ENCODE data around the gene KLHL40.

The KLHL40 gene

GRCh38 chr3:42685363-42685881 is at the start of gene KLHL40:
KLHL40 (plus strand) TSS chr3:42685537; CDS start chr3:42685619, 82 bp downstream.
- no peak for DNase-seq (ENCODE audit: low read depth)
- H3K4me3 ChIP-seq (ENCODE audit: low read depth, low read length), result peak within 1 kb of the TSS; percentile 27

GRCh38 chr3:42637001-42637400 is 48.3 kb upstream of the KLHL40 start:
- DNase-seq (ENCODE audit: low read depth), result no peak
- H3K4me3 ChIP-seq (ENCODE audit: low read depth, low read length), result no peak overlapping the region

- H3K4me3 ChIP-seq (ENCODE audit: low read depth, low read length), result no peak overlapping the region
- no peak for DNase-seq (ENCODE audit: low read depth)
Observed at GRCh38 chr3:42638339-42638842, 46.9 kb upstream of the KLHL40 start.

GRCh38 chr3:42639192-42639591 is 46.1 kb upstream of the KLHL40 start:
- DNase-seq (ENCODE audit: low read depth), result no peak
- no peak overlapping the region for H3K4me3 ChIP-seq (ENCODE audit: low read depth, low read length)

GRCh38 chr3:42640129-42640528 is 45.2 kb upstream of the KLHL40 start:
- no peak overlapping the region for H3K4me3 ChIP-seq (ENCODE audit: low read depth, low read length)
- DNase-seq (ENCODE audit: low read depth), result no peak

GRCh38 chr3:42640771-42641370 is 44.5 kb upstream of the KLHL40 start:
- H3K4me3 ChIP-seq (ENCODE audit: low read depth, low read length), result no peak overlapping the region
- no peak for DNase-seq (ENCODE audit: low read depth)

- no peak overlapping the region for H3K4me3 ChIP-seq (ENCODE audit: low read depth, low read length)
- no peak for DNase-seq (ENCODE audit: low read depth)
Observed at GRCh38 chr3:42647821-42648459, 37.4 kb upstream of the KLHL40 start.

GRCh38 chr3:42649006-42649405 is 36.3 kb upstream of the KLHL40 start:
- no peak for DNase-seq (ENCODE audit: low read depth)
- H3K4me3 ChIP-seq (ENCODE audit: low read depth, low read length), result no peak overlapping the region

- H3K4me3 ChIP-seq (ENCODE audit: low read depth, low read length), result no peak overlapping the region
- no peak for DNase-seq (ENCODE audit: low read depth)
Observed at GRCh38 chr3:42649783-42650182, 35.6 kb upstream of the KLHL40 start.

GRCh38 chr3:42651248-42652091 is 33.9 kb upstream of the KLHL40 start:
- H3K4me3 ChIP-seq (ENCODE audit: low read depth, low read length), result no peak overlapping the region

GRCh38 chr3:42652251-42652610 is 33.1 kb upstream of the KLHL40 start:
- no peak for DNase-seq (ENCODE audit: low read depth)
- peak overlapping the region; percentile 90 for H3K4me3 ChIP-seq (ENCODE audit: low read depth, low read length)

More at GRCh38 chr3:42651248-42652091, 33.9 kb upstream of the KLHL40 start:
- DNase-seq (ENCODE audit: low read depth), result no peak

- DNase-seq (ENCODE audit: low read depth), result no peak
- peak overlapping the region; percentile 90 for H3K4me3 ChIP-seq (ENCODE audit: low read depth, low read length)
Observed at GRCh38 chr3:42652611-42653302, 32.6 kb upstream of the KLHL40 start.

- no peak for DNase-seq (ENCODE audit: low read depth)
- peak overlapping the region; percentile 90 for H3K4me3 ChIP-seq (ENCODE audit: low read depth, low read length)
Observed at GRCh38 chr3:42653303-42653559, 32.1 kb upstream of the KLHL40 start.

GRCh38 chr3:42653560-42654330 is 31.6 kb upstream of the KLHL40 start, which contains the start of gene ZBTB47:
ZBTB47 (plus strand) TSS chr3:42653697; CDS start chr3:42658356, 4,659 bp downstream.
- DNase-seq (ENCODE audit: low read depth), result no peak

GRCh38 chr3:42654331-42655201 is 30.8 kb upstream of the KLHL40 start:
- no peak for DNase-seq (ENCODE audit: low read depth)
- H3K4me3 ChIP-seq (ENCODE audit: low read depth, low read length), result peak overlapping the region; percentile 90

More at GRCh38 chr3:42653560-42654330, 31.6 kb upstream of the KLHL40 start, which contains the start of gene ZBTB47:
- peak within 1 kb of the TSS; percentile 90 for H3K4me3 ChIP-seq (ENCODE audit: low read depth, low read length)

GRCh38 chr3:42655331-42655888 is 29.9 kb upstream of the KLHL40 start:
- peak overlapping the region; percentile 90 for H3K4me3 ChIP-seq (ENCODE audit: low read depth, low read length)
- no peak for DNase-seq (ENCODE audit: low read depth)

GRCh38 chr3:42655980-42656679 is 29.2 kb upstream of the KLHL40 start:
- DNase-seq (ENCODE audit: low read depth), result no peak
- no peak overlapping the region for H3K4me3 ChIP-seq (ENCODE audit: low read depth, low read length)
